AG04450 (cell line): ENCODE results near the gene SLC51B. TPM values are rescaled to one million over a fixed set of nuclear protein-coding genes. Genes with fewer than 3 reads are reported as not detected.

Experiments
- CTCF ChIA-PET: fragments of 300-600, 350-600 bp; formaldehyde crosslinking; extraction: SDS; loops from one replicate; lab custom pipeline; 2022; ENCODE audit warnings: antibody characterized with exemption, inconsistent platforms; lab: Charles Lee
- POLR2A ChIA-PET: fragments of 350-600 bp; formaldehyde crosslinking; extraction: SDS; loops from one replicate; lab custom pipeline; 2021; ENCODE audit warnings: antibody characterized with exemption, inconsistent platforms; lab: Yijun Ruan, JAX
- DNase-seq: peaks from one replicate; pipeline ENCODE4 v3.0.0-alpha.2; 2011; ENCODE audit warnings: low read depth, low spot score
- H3K27ac ChIP-seq: one replicate; pipeline ENCODE4 v1.5.1; 2012; ENCODE audit warnings: low read depth, low read length, control low read depth
- H3K27me3 ChIP-seq: one replicate; pipeline ENCODE4 v1.6.0; 2012; ENCODE audit warnings: low read length; ENCODE audit not compliant: control insufficient read depth, insufficient read depth
- H3K4me3 ChIP-seq: 2 replicates; pipeline ENCODE4 v1.5.1; 2011; ENCODE audit warnings: mild to moderate bottlenecking, low read depth, low read length, control low read depth
- H3K9me3 ChIP-seq: 2 replicates; pipeline ENCODE4 v1.5.1; 2012; ENCODE audit warnings: low read length; ENCODE audit not compliant: control insufficient read depth, insufficient read depth
- CTCF ChIP-seq: IDR thresholded peaks from 2 replicates; pipeline ENCODE4 v1.5.1; 2011; ENCODE audit warnings: low read depth, low read length, control low read depth, inconsistent platforms
- polyA plus RNA-seq: library from polyadenylated mRNA; depleted of rRNA; stranded (reverse); fragments of >200 nt; gene quantifications from 2 replicates; pipeline ENCODE4 v1.2.3, GENCODE V29; 2011

SLC51B gene
- polyA plus RNA-seq, 1 experiment, result 0.61 TPM

- H3K4me3 ChIP-seq, result no peak overlapping the region
- ChIA-PET CTCF (interaction anchor here (1.0 to 2.0 kb wide), 3 partner anchors 14 to 53 kb away, joined by 3 to 7 read pairs (median 6); no protein-coding TSS in a partner anchor), POLR2A (interaction anchor here (0.6 to 1.1 kb wide), 4 partner anchors 46 to 527 kb away, joined by 4 to 11 read pairs (median 6); partner anchors contain the start of gene SPG21)
Measured at GRCh38 chr15:65048241-65048640, 3.1 kb downstream of the SLC51B start.

DNA sequence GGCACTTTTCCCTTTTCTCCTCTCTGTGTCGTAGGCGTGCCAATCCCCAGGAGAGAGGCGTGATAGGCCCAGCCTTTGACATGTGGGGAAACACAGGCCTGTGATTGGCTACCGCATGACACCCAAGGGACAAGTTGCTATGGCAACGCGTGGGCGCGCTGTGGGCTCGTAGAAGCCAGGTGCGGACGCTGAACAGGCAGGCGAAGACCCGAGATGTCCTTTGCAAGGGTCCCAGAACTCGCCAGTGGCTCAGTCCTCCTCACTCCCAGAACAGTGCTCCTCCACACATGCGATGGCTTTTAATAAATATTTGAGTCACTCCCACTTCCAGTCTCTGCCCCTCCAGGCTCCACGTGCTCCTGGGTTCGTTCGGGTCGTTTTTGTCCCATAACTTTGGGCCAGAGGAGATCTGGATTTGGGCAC, 4.2 kb downstream of the SLC51B start:
- TF ChIP-seq CTCF, result no peak
- POLR2A ChIA-PET, result interaction anchor here (0.6 to 1.2 kb wide), 4 partner anchors 15 to 30 kb away, joined by 3 read pairs; partner anchors contain the start of gene RASL12
- Histone ChIP-seq H3K9me3 (no peaks in the 10 kb centered on the region; the same call in 1 of the 2 replicates), H3K4me3 (peak overlapping the region; percentile 25), H3K27ac (no peak overlapping the region), H3K27me3 (no peaks in the 10 kb centered on the region)
- CTCF ChIA-PET, result interaction anchor here (1.6 to 7.7 kb wide), 2 partner anchors 15 to 53 kb away, joined by 7 to 127 read pairs; no protein-coding TSS in a partner anchor
- DNase-seq, result no peak

More at GRCh38 chr15:65048241-65048640, 3.1 kb downstream of the SLC51B start:
- Histone ChIP-seq H3K27ac (no peak overlapping the region), H3K27me3 (no peaks in the 10 kb centered on the region), H3K9me3 (no peaks in the 10 kb centered on the region; the same call in 1 of the 2 replicates)
- no peak for DNase-seq
- TF ChIP-seq CTCF, result no peak

DNA sequence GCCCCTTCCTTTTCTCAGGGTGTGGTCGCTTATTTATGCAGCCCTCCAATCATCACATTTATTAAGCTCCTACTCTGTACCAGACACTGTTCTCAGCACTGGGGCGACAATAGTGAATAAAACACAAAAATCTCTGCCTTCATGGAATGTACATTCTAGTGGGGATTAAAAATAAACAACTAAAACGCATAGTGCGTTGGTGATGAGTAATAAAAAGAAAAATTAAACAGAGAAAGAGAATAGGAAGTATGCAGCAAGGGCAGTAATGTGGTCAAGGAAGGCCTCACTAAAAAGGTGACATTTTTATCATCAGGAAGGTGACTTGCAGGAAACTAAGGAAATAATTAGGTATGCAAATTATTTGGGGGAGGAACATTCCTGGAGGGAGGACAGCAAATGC, 5.1 kb downstream of the SLC51B start:
- DNase-seq, result no peak
- H3K4me3 ChIP-seq, result no peak overlapping the region
- POLR2A ChIA-PET, result interaction anchor here (0.7 to 1.2 kb wide), 2 partner anchors 29 to 1339 kb away, joined by 3 to 7 read pairs; no protein-coding TSS in a partner anchor
- no peak for TF ChIP-seq CTCF
- CTCF ChIA-PET, result interaction anchor here (0.6 to 7.7 kb wide), 4 partner anchors 10 to 121 kb away, joined by 4 to 127 read pairs (median 6); no protein-coding TSS in a partner anchor
- no peaks in the 10 kb centered on the region; the same call in 1 of the 2 replicates for H3K9me3 ChIP-seq
- peak overlapping the region; percentile 61 for H3K27ac ChIP-seq
- no peaks in the 10 kb centered on the region for H3K27me3 ChIP-seq

DNA sequence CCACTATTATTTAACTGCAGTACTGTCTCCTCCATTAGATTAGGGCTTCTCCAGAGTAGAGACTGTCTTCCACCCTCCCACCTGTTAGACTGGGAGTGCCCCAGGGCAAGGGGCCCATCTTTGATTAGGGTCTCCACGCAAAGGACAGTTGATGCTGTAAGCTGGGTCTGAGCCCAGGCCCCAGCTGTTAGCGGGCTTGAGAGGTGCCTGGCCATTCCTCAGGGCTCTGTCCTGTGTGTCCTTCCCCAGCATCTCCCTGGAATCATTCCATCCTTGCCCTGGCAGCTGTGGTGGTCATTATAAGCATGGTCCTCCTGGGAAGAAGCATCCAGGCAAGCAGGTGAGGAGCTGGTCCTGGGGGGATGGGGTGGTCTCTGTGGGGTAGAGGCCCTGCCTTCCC, 6.1 kb downstream of the SLC51B start:
- DNase-seq, result no peak
- no peak for TF ChIP-seq CTCF
- POLR2A ChIA-PET, result interaction anchor here (0.7 kb wide), 1 partner anchor 14 kb away, joined by 9 read pairs; no protein-coding TSS in a partner anchor
- Histone ChIP-seq H3K27ac (no peak overlapping the region), H3K9me3 (no peaks in the 10 kb centered on the region; the same call in 1 of the 2 replicates), H3K27me3 (no peaks in the 10 kb centered on the region), H3K4me3 (no peak overlapping the region)
- CTCF ChIA-PET, result interaction anchor here (1.4 to 7.7 kb wide), 5 partner anchors 12 to 51 kb away, joined by 4 to 127 read pairs (median 36); partner anchors contain the start of gene RASL12

DNA sequence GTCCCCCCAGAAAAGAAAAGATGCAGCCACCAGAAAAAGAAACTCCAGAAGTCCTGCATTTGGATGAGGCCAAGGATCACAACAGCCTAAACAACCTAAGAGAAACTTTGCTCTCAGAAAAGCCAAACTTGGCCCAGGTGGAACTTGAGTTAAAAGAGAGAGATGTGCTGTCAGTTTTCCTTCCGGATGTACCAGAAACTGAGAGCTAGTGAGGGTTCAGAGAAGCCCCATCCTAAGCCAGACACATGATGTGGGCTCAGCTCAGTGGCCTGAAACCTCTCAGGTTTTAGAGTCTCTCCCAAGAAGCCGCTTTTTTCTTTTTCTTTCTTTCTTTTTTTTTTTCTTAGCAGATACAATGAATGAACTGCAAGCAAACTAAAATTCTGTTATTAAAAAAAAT, 7.8 kb downstream of the SLC51B start:
- no peak for DNase-seq
- no peaks in the 10 kb centered on the region for H3K27me3 ChIP-seq
- CTCF ChIA-PET, result interaction anchor here (1.1 to 7.7 kb wide), 7 partner anchors 11 to 57 kb away, joined by 4 to 127 read pairs (median 24); no protein-coding TSS in a partner anchor
- TF ChIP-seq CTCF, result no peak
- H3K27ac ChIP-seq, result no peak overlapping the region
- no peak overlapping the region for H3K4me3 ChIP-seq
- POLR2A ChIA-PET, result interaction anchor here (1.5 to 3.4 kb wide), 2 partner anchors 16 to 48 kb away, joined by 4 to 16 read pairs; partner anchors contain the start of gene RASL12
- H3K9me3 ChIP-seq, result no peaks in the 10 kb centered on the region; the same call in 1 of the 2 replicates
